GM12874 (cell line): ENCODE measurements around the gene PLCH1.

Experiments
- TF ChIP-seq, protein P1 (sequence below): IDR thresholded peaks from 2 replicates; pipeline ENCODE4 v1.5.1; 2011; ENCODE audit warnings: low read depth, mild to moderate bottlenecking, control low read depth, low read length, moderate library complexity; ENCODE audit not compliant: insufficient read depth

Gene PLCH1

GRCh38 chr3:155619118-155619915 is 125.6 kb downstream of the PLCH1 start:
- TF ChIP-seq, protein P1, sequence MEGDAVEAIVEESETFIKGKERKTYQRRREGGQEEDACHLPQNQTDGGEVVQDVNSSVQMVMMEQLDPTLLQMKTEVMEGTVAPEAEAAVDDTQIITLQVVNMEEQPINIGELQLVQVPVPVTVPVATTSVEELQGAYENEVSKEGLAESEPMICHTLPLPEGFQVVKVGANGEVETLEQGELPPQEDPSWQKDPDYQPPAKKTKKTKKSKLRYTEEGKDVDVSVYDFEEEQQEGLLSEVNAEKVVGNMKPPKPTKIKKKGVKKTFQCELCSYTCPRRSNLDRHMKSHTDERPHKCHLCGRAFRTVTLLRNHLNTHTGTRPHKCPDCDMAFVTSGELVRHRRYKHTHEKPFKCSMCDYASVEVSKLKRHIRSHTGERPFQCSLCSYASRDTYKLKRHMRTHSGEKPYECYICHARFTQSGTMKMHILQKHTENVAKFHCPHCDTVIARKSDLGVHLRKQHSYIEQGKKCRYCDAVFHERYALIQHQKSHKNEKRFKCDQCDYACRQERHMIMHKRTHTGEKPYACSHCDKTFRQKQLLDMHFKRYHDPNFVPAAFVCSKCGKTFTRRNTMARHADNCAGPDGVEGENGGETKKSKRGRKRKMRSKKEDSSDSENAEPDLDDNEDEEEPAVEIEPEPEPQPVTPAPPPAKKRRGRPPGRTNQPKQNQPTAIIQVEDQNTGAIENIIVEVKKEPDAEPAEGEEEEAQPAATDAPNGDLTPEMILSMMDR: no peak

GRCh38 chr3:155618543-155618942 is 126.3 kb downstream of the PLCH1 start:
- TF ChIP-seq, protein P1: no peak

DNA sequence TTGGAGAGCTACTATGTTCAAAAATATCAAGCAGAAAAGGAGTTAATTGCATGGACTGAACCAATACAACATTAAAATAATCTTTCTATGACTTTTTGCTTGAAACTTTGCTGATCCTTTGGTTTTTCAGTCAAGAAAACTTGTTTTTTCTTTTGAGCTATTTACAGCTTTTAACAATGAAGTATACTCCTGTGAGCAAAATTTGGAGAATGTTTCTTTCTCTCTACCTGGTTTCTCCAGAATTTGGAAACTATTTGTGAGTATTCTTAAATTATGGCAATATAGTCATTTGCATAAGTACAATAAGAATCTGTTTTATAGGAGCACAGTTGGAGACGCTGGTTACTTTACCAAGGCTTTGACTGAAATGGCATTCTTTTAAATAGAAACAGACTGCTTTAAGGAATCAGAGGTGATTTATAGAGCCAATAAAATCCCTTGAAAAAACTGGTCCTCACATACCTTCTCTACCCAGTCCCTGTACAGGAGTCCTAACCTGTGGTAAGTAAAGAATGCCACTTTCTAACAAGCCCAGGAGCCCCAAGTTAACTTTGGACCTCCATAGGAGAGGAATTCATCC is 127.4 kb downstream of the PLCH1 start:
- TF ChIP-seq, protein P1: no peak

GRCh38 chr3:155611456-155611855 is 133.4 kb downstream of the PLCH1 start:
- TF ChIP-seq, protein P1: no peak

DNA sequence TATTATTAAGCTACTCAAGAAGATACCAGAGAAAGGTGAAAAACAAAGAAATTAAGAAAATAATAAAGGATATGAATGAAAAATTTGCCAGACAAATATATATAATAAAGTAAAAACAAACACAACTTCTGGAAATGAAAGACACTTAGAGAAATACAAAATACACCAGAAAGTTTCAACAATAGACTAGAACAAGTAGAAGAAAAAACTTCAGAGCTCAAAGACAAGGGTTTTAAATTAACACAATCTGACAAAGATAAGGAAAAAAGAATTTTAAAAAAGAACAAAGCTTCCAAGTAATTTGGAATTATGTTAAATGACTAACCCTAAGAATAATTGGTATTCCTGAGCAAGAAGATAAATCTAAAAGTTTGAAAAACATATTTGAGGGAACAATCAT is 135.3 kb downstream of the PLCH1 start:
- TF ChIP-seq, protein P1: no peak

DNA sequence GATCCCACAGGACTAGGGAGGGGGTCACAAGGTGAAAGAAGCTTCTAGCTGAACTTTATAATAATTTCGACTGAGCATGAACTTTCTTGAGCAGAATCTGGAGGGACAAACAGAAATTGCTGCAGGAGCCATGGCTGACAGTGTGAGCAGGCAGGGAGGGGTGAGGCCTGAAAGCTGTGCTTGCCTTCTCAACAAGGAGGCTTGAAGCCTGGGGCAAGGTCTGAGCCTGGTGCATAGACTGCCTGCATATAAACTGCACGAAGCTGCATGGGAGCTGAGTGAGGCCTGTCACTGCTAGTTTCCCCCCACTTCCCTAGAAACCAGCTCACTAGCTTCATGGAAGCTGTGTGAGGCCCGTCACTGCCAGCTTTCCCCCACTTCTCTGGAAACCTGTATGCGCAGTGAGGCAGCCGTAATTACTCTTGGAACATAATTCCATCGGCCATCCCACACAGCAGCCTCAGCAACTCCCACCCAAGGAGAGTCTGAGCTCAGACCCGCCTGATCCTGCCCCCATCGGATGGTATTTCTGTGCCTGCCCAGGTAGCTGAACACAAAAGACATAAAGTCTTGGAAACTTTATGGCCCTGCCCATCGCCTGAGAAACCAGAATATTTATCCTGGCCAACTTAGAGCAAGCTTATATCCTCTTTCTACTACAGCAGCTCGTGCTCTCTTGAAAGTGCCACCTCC is 136.5 kb downstream of the PLCH1 start:
- TF ChIP-seq, protein P1: no peak

DNA sequence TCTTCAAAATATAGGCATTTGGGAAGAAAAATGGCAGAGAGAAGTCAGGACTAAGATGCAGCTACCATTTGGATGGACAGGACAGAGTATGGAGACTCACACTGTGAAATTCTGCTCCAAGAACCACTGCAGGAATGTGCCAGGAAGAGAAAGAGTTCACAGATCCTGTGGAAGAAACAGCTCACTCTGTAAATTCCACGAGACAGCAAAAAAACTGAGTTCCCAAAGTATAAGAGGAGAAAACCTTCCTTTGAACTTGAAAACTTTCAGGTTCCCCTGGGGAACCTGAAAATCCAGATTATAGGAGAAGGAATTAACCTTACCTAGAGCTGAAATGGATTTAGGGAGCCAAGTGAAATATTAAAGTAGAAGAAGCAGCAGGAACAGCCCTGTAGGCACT is 137.1 kb downstream of the PLCH1 start:
- TF ChIP-seq, protein P1: no peak
